ENCODE data around the gene ARL16. TPM values are rescaled to one million over a fixed set of nuclear protein-coding genes. Genes with fewer than 3 reads are reported as not detected.

ARL16 gene
- polyA plus RNA-seq, 1 experiment, result 70.8 TPM

- TF ChIP-seq CTCF (IDR thresholded peaks at IDR 0.05; ENCODE audit: insufficient read depth, low read depth, low read length), result no peak
- DNase-seq (ENCODE audit: low read depth), result no peak
- no peaks in the 10 kb centered on the region for H3K36me3 ChIP-seq (ENCODE audit: control insufficient read depth, insufficient read depth, low read length)
- H3K4me3 ChIP-seq (ENCODE audit: low read depth, low read length), result no peak overlapping the region
- peaks cover 5% of the 10 kb centered on the region for H3K27me3 ChIP-seq (ENCODE audit: control insufficient read depth, insufficient read depth, low read length)
- ChIA-PET CTCF (no interaction called here), POLR2A (no interaction called here)
These were observed 30.5 kb downstream of the ARL16 start for GRCh38 chr17:81652906-81653771.

GRCh38 chr17:81651692-81652091 is 31.9 kb downstream of the ARL16 start:
- ChIA-PET POLR2A (no interaction called here), CTCF (no interaction called here)
- H3K27me3 ChIP-seq (ENCODE audit: control insufficient read depth, insufficient read depth, low read length), result peaks cover 9% of the 10 kb centered on the region
- H3K36me3 ChIP-seq (ENCODE audit: control insufficient read depth, insufficient read depth, low read length), result no peaks in the 10 kb centered on the region
- peak; percentile 44 for DNase-seq (ENCODE audit: low read depth)
- no peak for TF ChIP-seq CTCF (IDR thresholded peaks at IDR 0.05; ENCODE audit: insufficient read depth, low read depth, low read length)
- no peak overlapping the region for H3K4me3 ChIP-seq (ENCODE audit: low read depth, low read length)

- POLR2A ChIA-PET, result no interaction called here
- H3K4me3 ChIP-seq (ENCODE audit: low read depth, low read length), result no peak overlapping the region
- CTCF ChIA-PET, result interaction anchor here (0.5 to 0.6 kb wide), 2 partner anchors 21 to 30 kb away, joined by 3 read pairs; no protein-coding TSS in a partner anchor
These were observed 32.6 kb downstream of the ARL16 start for GRCh38 chr17:81650951-81651350.

GRCh38 chr17:81648707-81649085 is 34.9 kb downstream of the ARL16 start:
- no peaks in the 10 kb centered on the region; the same call in 1 of the 2 replicates for H3K36me3 ChIP-seq (ENCODE audit: control insufficient read depth, insufficient read depth, low read length)
- ChIA-PET CTCF (interaction anchor here (0.7 kb wide), 1 partner anchor 19 kb away, joined by 5 read pairs; no protein-coding TSS in a partner anchor), POLR2A (no interaction called here)
- TF ChIP-seq CTCF (IDR thresholded peaks at IDR 0.05; ENCODE audit: insufficient read depth, low read depth, low read length), result no peak
- H3K4me3 ChIP-seq (ENCODE audit: low read depth, low read length), result no peak overlapping the region
- DNase-seq (ENCODE audit: low read depth), result no peak
- peaks cover 9% of the 10 kb centered on the region for H3K27me3 ChIP-seq (ENCODE audit: control insufficient read depth, insufficient read depth, low read length)

More at GRCh38 chr17:81650951-81651350, 32.6 kb downstream of the ARL16 start:
- no peak for TF ChIP-seq CTCF (IDR thresholded peaks at IDR 0.05; ENCODE audit: insufficient read depth, low read depth, low read length)
- Histone ChIP-seq H3K27me3 (ENCODE audit: control insufficient read depth, insufficient read depth, low read length) (peaks cover 9% of the 10 kb centered on the region), H3K36me3 (ENCODE audit: control insufficient read depth, insufficient read depth, low read length) (no peaks in the 10 kb centered on the region)
- DNase-seq (ENCODE audit: low read depth), result no peak

- H3K36me3 ChIP-seq (ENCODE audit: control insufficient read depth, insufficient read depth, low read length), result no peaks in the 10 kb centered on the region; the same call in 1 of the 2 replicates
- DNase-seq (ENCODE audit: low read depth), result no peak
- ChIA-PET CTCF (interaction anchor here (0.7 kb wide), 1 partner anchor 19 kb away, joined by 5 read pairs; no protein-coding TSS in a partner anchor), POLR2A (no interaction called here)
- no peak for TF ChIP-seq CTCF (IDR thresholded peaks at IDR 0.05; ENCODE audit: insufficient read depth, low read depth, low read length)
- H3K27me3 ChIP-seq (ENCODE audit: control insufficient read depth, insufficient read depth, low read length), result peaks cover 9% of the 10 kb centered on the region
- H3K4me3 ChIP-seq (ENCODE audit: low read depth, low read length), result no peak overlapping the region
These were observed 35.4 kb downstream of the ARL16 start for GRCh38 chr17:81648013-81648706.

All from BJ (cell line).